HG03139 (cell line): ENCODE results near the gene S100A4.
"Not testable (repeated sequence)": the region's sequence is repeated elsewhere in the genome, so short reads cannot be mapped to it uniquely, and the experiment has no call there.

Experiments used
- ATAC-seq: cut with Tn5 transposase; IDR thresholded peaks from one replicate; pipeline ENCODE4 v1.9.1; 2021; ENCODE audit not compliant: unreplicated experiment

S100A4 gene

GRCh38 chr1:153545067-153546055, at the start of gene S100A4:
TSS of gene S100A4 (minus strand) at chr1:153545806. CDS start at chr1:153544794, 1,012 bp downstream.
- ATAC-seq = no peak

GRCh38 chr1:153592748-153593147, 47.1 kb upstream of the S100A4 start:
- no peak for ATAC-seq

GRCh38 chr1:153588482-153588881, 42.9 kb upstream of the S100A4 start:
- no peak for ATAC-seq

- ATAC-seq = not testable (repeated sequence)
These were observed 42.4 kb upstream of the S100A4 start for GRCh38 chr1:153588033-153588432.

- no peak for ATAC-seq
These were observed 41.7 kb upstream of the S100A4 start for GRCh38 chr1:153587314-153587713.

- no peak for ATAC-seq
These were observed 40.7 kb upstream of the S100A4 start for GRCh38 chr1:153586347-153586746.

GRCh38 chr1:153585006-153585405, 39.4 kb upstream of the S100A4 start:
- no peak for ATAC-seq

GRCh38 chr1:153583976-153584375, 38.4 kb upstream of the S100A4 start:
- no peak for ATAC-seq

- ATAC-seq = not testable (repeated sequence)
These were observed 37.9 kb upstream of the S100A4 start for GRCh38 chr1:153583514-153583913.

GRCh38 chr1:153582836-153583235, 37.2 kb upstream of the S100A4 start:
- ATAC-seq = not testable (repeated sequence)

- ATAC-seq = no peak
These were observed 33.3 kb upstream of the S100A4 start for GRCh38 chr1:153578936-153579335.

GRCh38 chr1:153578490-153578889, 32.9 kb upstream of the S100A4 start:
- no peak for ATAC-seq

GRCh38 chr1:153577624-153578051, 32.0 kb upstream of the S100A4 start:
- ATAC-seq = no peak

GRCh38 chr1:153577138-153577537, 31.5 kb upstream of the S100A4 start:
- ATAC-seq = no peak

GRCh38 chr1:153575497-153575896, 29.9 kb upstream of the S100A4 start:
- not testable (repeated sequence) for ATAC-seq

- ATAC-seq = not testable (repeated sequence)
These were observed 29.5 kb upstream of the S100A4 start for GRCh38 chr1:153575081-153575491.

- no peak for ATAC-seq
These were observed 27.7 kb upstream of the S100A4 start for GRCh38 chr1:153573351-153573750.

- ATAC-seq = no peak
These were observed 27.0 kb upstream of the S100A4 start for GRCh38 chr1:153572569-153573015.

- ATAC-seq = no peak
These were observed 26.1 kb upstream of the S100A4 start for GRCh38 chr1:153571706-153572105.

- ATAC-seq = no peak
These were observed 25.3 kb upstream of the S100A4 start for GRCh38 chr1:153570874-153571273.

GRCh38 chr1:153569465-153569864, 23.9 kb upstream of the S100A4 start:
- ATAC-seq = no peak

GRCh38 chr1:153568367-153569099, 22.9 kb upstream of the S100A4 start:
- no peak for ATAC-seq
